ENCODE measurements around the gene TM4SF4. TPM values are rescaled to one million over a fixed set of nuclear protein-coding genes. Genes with fewer than 3 reads are reported as not detected.

Gene TM4SF4
- total RNA-seq, 1 experiment from 2014 or later = not detected

GRCh38 chr3:149435996-149436885, 38.3 kb upstream of the TM4SF4 start:
- Histone ChIP-seq H3K27ac (no peak overlapping the region), H3F3A (ENCODE audit: insufficient read depth, low read depth) (no peaks in the 10 kb centered on the region), H3K9me2 (ENCODE audit: insufficient read depth) (no peaks in the 10 kb centered on the region), H3K79me2 (ENCODE audit: low read depth) (no peaks in the 10 kb centered on the region), H3K27me3 (ENCODE audit: insufficient read depth, low read depth) (no peaks in the 10 kb centered on the region), H3K4me2 (no peak overlapping the region), H4K20me1 (ENCODE audit: insufficient read depth) (no peaks in the 10 kb centered on the region), H3K4me1 (replicated peaks; ENCODE audit: insufficient read depth) (no peaks in the 10 kb centered on the region), H3K36me3 (ENCODE audit: low read depth) (no peaks in the 10 kb centered on the region), H3K4me3 (no peak overlapping the region), H3K9me3 (ENCODE audit: insufficient read depth, low read depth) (no peaks in the 10 kb centered on the region; the same call in 1 of the 2 replicates), H2AFZ (no peak overlapping the region)
- TF ChIP-seq EZH2 (IDR thresholded peaks at IDR 0.05; ENCODE audit: low read depth) = no peak
- TF ChIP-seq, protein P1, sequence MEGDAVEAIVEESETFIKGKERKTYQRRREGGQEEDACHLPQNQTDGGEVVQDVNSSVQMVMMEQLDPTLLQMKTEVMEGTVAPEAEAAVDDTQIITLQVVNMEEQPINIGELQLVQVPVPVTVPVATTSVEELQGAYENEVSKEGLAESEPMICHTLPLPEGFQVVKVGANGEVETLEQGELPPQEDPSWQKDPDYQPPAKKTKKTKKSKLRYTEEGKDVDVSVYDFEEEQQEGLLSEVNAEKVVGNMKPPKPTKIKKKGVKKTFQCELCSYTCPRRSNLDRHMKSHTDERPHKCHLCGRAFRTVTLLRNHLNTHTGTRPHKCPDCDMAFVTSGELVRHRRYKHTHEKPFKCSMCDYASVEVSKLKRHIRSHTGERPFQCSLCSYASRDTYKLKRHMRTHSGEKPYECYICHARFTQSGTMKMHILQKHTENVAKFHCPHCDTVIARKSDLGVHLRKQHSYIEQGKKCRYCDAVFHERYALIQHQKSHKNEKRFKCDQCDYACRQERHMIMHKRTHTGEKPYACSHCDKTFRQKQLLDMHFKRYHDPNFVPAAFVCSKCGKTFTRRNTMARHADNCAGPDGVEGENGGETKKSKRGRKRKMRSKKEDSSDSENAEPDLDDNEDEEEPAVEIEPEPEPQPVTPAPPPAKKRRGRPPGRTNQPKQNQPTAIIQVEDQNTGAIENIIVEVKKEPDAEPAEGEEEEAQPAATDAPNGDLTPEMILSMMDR (conservative IDR thresholded peaks at IDR 0.05) = no peak
- no TSS peak for BruUV-seq (replicated peaks)
- DNase-seq = no peak
- ChIA-PET CTCF (no interaction called here), POLR2A (ENCODE audit: unreplicated experiment) (no interaction called here)
- intact Hi-C loops (cut with micrococcal nuclease; ENCODE audit: unreplicated experiment) = no loop called here

DNA sequence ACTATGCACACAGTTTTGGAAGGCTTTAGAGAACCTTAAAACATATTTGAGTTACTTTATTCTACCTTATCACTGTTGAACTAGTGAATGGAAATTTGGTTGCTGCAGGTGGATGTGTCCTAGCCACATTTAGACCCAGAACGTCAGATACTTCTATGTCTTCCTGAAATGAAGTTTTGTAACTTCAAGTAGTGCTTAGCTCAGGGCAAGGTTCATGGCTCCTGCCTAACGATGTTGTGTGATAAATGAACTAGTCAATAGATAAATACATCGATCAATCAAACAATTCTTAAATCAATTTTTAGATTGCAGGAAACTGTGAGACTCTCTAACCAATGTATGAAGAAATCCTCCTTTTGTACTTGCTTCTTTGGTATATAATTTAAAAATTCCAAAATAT, 37.2 kb upstream of the TM4SF4 start:
- Histone ChIP-seq H3K27ac (no peak overlapping the region), H3K79me2 (ENCODE audit: low read depth) (no peaks in the 10 kb centered on the region), H3K9me3 (ENCODE audit: insufficient read depth, low read depth) (no peaks in the 10 kb centered on the region; the same call in 1 of the 2 replicates), H3K4me1 (replicated peaks; ENCODE audit: insufficient read depth) (no peaks in the 10 kb centered on the region), H3K4me2 (no peak overlapping the region), H3K27me3 (ENCODE audit: insufficient read depth, low read depth) (no peaks in the 10 kb centered on the region), H2AFZ (no peak overlapping the region), H4K20me1 (ENCODE audit: insufficient read depth) (no peaks in the 10 kb centered on the region), H3K9me2 (ENCODE audit: insufficient read depth) (no peaks in the 10 kb centered on the region), H3K36me3 (ENCODE audit: low read depth) (no peaks in the 10 kb centered on the region), H3F3A (ENCODE audit: insufficient read depth, low read depth) (no peaks in the 10 kb centered on the region), H3K4me3 (no peak overlapping the region)
- intact Hi-C loops (cut with micrococcal nuclease; ENCODE audit: unreplicated experiment) = no loop called here
- DNase-seq = no peak
- CTCF ChIA-PET = no interaction called here
- TF ChIP-seq EZH2 (IDR thresholded peaks at IDR 0.05; ENCODE audit: low read depth) = no peak
- TF ChIP-seq, protein P1 (conservative IDR thresholded peaks at IDR 0.05) = no peak
- no TSS peak for BruUV-seq (replicated peaks)
- POLR2A ChIA-PET (ENCODE audit: unreplicated experiment) = no interaction called here

- Histone ChIP-seq H3K9me2 (ENCODE audit: insufficient read depth) (no peaks in the 10 kb centered on the region), H3K4me2 (no peak overlapping the region), H3K36me3 (ENCODE audit: low read depth) (no peaks in the 10 kb centered on the region), H3K27ac (no peak overlapping the region), H3K27me3 (ENCODE audit: insufficient read depth, low read depth) (no peaks in the 10 kb centered on the region), H3K4me1 (replicated peaks; ENCODE audit: insufficient read depth) (peaks cover 4% of the 10 kb centered on the region), H3K79me2 (ENCODE audit: low read depth) (no peaks in the 10 kb centered on the region), H4K20me1 (ENCODE audit: insufficient read depth) (no peaks in the 10 kb centered on the region), H3F3A (ENCODE audit: insufficient read depth, low read depth) (0 out of 2 replicates have a peak, but pooled peaks cover 2% of the 10 kb centered on the region), H3K4me3 (no peak overlapping the region), H2AFZ (no peak overlapping the region), H3K9me3 (ENCODE audit: insufficient read depth, low read depth) (no peaks in the 10 kb centered on the region)
- intact Hi-C loops (cut with micrococcal nuclease; ENCODE audit: unreplicated experiment) = no loop called here
- no TSS peak for BruUV-seq (replicated peaks)
- POLR2A ChIA-PET (ENCODE audit: unreplicated experiment) = no interaction called here
- DNase-seq = no peak
- TF ChIP-seq, protein P1 (conservative IDR thresholded peaks at IDR 0.05) = no peak
- CTCF ChIA-PET = no interaction called here
Observed at GRCh38 chr3:149437710-149438109, 36.8 kb upstream of the TM4SF4 start.

Measured in PC-9 (cell line).